ENCODE data around the gene KATNB1. TPM values are rescaled to one million over a fixed set of nuclear protein-coding genes. Genes with fewer than 3 reads are reported as not detected.

Gene KATNB1
- total and polyA plus RNA-seq, 2 experiments from 2014 or later: 46.4 to 49.4 TPM

- no peak overlapping the region for H3K27ac ChIP-seq
- no peak for TF ChIP-seq CTCF (IDR thresholded peaks at IDR 0.05; ENCODE audit: low read depth, low read length)
Observed at GRCh38 chr16:57761957-57762356, 26.4 kb downstream of the KATNB1 start.

DNA sequence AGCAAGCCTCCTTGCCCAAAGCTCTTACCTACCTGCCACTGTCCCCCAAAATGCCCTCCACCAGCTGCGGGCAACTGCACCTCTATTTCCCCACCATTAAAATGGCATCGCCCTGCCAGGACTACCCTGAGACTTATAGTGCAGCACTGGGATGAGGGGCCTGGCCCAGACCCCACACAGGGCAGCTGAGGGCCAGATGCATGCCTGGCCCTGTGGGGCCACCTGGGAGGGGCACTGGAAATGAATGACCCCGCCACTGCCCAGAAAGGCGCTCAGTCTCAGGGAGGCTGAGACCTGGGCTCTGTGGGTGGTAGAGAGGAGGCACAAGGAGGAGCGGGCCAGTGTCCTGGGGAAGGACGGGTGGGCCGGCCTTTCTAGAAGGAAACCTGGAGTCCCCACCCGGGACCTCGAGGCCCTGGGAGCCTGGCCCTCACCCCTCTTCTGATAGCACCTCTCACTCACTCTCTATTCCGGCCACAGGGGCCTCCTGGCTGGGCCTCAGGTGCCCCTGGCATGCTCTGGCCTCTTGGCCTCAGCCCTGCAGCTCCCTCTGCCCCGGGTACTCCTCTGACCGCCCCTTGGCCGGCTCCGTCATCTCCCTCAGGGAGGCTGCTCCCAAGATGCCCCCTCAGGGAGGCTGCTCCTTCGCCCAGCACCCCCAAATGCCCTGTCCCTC, 26.9 kb downstream of the KATNB1 start:
- Histone ChIP-seq H3K36me3 (no peaks in the 10 kb centered on the region), H3K27ac (no peak overlapping the region), H3K4me3 (no peak overlapping the region), H3K9me3 (ENCODE audit: low read depth) (no peaks in the 10 kb centered on the region), H3K27me3 (no peaks in the 10 kb centered on the region), H3K4me1 (ENCODE audit: low read depth) (no peaks in the 10 kb centered on the region)
- no peak for DNase-seq (ENCODE audit: low read depth in 1 of 2, low spot score in 1 of 2)
- no peak for TF ChIP-seq CTCF (IDR thresholded peaks at IDR 0.05; ENCODE audit: low read depth, low read length)

More at GRCh38 chr16:57761957-57762356, 26.4 kb downstream of the KATNB1 start:
- no peak for DNase-seq (ENCODE audit: low read depth in 1 of 2, low spot score in 1 of 2)
- Histone ChIP-seq H3K27me3 (no peaks in the 10 kb centered on the region), H3K4me1 (ENCODE audit: low read depth) (no peaks in the 10 kb centered on the region), H3K9me3 (ENCODE audit: low read depth) (no peaks in the 10 kb centered on the region), H3K36me3 (no peaks in the 10 kb centered on the region), H3K4me3 (no peak overlapping the region)

- Histone ChIP-seq H3K9me3 (ENCODE audit: low read depth) (no peaks in the 10 kb centered on the region), H3K27me3 (no peaks in the 10 kb centered on the region), H3K4me1 (ENCODE audit: low read depth) (no peaks in the 10 kb centered on the region), H3K27ac (no peak overlapping the region), H3K36me3 (no peaks in the 10 kb centered on the region), H3K4me3 (no peak overlapping the region)
- TF ChIP-seq CTCF (IDR thresholded peaks at IDR 0.05; ENCODE audit: low read depth, low read length): no peak
- no peak for DNase-seq (ENCODE audit: low read depth in 1 of 2, low spot score in 1 of 2)
Observed at GRCh38 chr16:57763285-57764005, 27.9 kb downstream of the KATNB1 start.

GRCh38 chr16:57764006-57764340, 28.4 kb downstream of the KATNB1 start:
- no peak for TF ChIP-seq CTCF (IDR thresholded peaks at IDR 0.05; ENCODE audit: low read depth, low read length)
- H3K36me3 ChIP-seq: peaks cover 2% of the 10 kb centered on the region
- no peaks in the 10 kb centered on the region for H3K9me3 ChIP-seq (ENCODE audit: low read depth)
- no peaks in the 10 kb centered on the region for H3K4me1 ChIP-seq (ENCODE audit: low read depth)
- no peak overlapping the region for H3K4me3 ChIP-seq
- no peak for DNase-seq (ENCODE audit: low read depth in 1 of 2, low spot score in 1 of 2)
- no peaks in the 10 kb centered on the region for H3K27me3 ChIP-seq
- H3K27ac ChIP-seq: no peak overlapping the region

DNA sequence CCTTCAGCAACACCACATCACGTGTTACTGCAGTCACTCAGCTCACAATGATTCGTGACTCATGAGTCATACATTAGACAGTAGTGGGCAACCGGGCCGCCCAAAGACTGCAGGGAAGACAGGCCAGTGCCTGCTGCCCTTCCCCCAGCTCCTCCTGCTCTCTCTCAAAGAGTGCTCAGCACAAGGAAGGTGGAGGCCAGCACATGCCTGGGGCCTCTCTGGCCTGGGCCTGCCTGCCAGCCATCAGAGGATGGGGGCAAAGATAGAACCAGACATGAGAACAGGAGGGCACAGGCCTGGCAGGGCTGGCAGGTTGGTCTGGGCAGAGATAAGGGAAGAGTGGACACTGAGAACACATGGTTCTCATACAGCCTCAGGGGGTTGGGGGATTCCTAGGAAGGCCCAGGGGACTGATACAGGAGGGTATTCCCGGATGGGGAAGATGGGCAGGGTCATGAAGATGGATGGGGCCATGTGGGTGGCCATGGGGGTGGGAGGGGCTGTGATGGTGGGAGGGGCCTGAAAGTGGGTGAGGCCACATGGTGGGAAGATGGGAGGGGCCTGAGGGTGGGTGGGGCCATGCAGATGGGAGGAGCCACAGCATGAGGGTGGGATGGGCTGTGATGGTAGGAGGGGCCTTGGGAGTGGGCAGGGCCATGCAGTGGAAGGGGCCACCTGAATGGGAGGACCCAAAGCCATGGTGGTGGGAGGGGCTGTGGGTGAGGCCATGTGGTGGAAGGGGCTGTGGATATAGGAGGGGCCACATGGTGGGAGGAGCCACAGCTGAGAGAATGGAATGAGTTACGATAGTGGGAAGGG, 29.0 kb downstream of the KATNB1 start:
- Histone ChIP-seq H3K36me3 (peaks cover 4% of the 10 kb centered on the region), H3K4me1 (ENCODE audit: low read depth) (no peaks in the 10 kb centered on the region), H3K27ac (no peak overlapping the region), H3K9me3 (ENCODE audit: low read depth) (no peaks in the 10 kb centered on the region), H3K4me3 (no peak overlapping the region), H3K27me3 (no peaks in the 10 kb centered on the region)
- TF ChIP-seq CTCF (IDR thresholded peaks at IDR 0.05; ENCODE audit: low read depth, low read length): no peak
- DNase-seq (ENCODE audit: low read depth in 1 of 2, low spot score in 1 of 2): peak in 1 of 2 donors; percentile 75
